Fibroblast of lung (primary cell): ENCODE data around the gene CIITA. TPM values are rescaled to one million over a fixed set of nuclear protein-coding genes. Genes with fewer than 3 reads are reported as not detected.

Source experiments
- DNase-seq, 2 donors: peaks; one replicate each; pipeline versions ENCODE4 v3.0.0 to v3.0.0-alpha.2; 2010; ENCODE audit warnings: low read depth in 2 of 2
- H2AFZ ChIP-seq: 2 replicates; pipeline ENCODE4 v1.5.1; 2012; ENCODE audit warnings: low read length, control low read depth, inconsistent platforms
- H3K27ac ChIP-seq: 2 replicates; pipeline ENCODE4 v1.5.1; 2011; ENCODE audit warnings: low read length, control low read depth; ENCODE audit not compliant: insufficient read depth
- H3K27me3 ChIP-seq: 2 replicates; pipeline ENCODE4 v1.5.1; 2011; ENCODE audit warnings: mild to moderate bottlenecking, low read length; ENCODE audit not compliant: control insufficient read depth, insufficient read depth
- H3K36me3 ChIP-seq: 2 replicates; pipeline ENCODE4 v1.5.1; 2011; ENCODE audit warnings: low read length; ENCODE audit not compliant: control insufficient read depth, insufficient read depth
- H3K4me1 ChIP-seq: 2 replicates; pipeline ENCODE4 v1.5.1; 2011; ENCODE audit warnings: low read length; ENCODE audit not compliant: control insufficient read depth, insufficient read depth; ENCODE audit errors: extremely low read depth
- H3K4me2 ChIP-seq: 2 replicates; pipeline ENCODE4 v1.5.1; 2011; ENCODE audit warnings: low read length, control low read depth; ENCODE audit not compliant: insufficient read depth; ENCODE audit errors: extremely low read depth
- H3K4me3 ChIP-seq, 4 experiments: fragments of 200-600 bp in 1 of 4; sonication (generic) in 1 of 4; replicated peaks in 1 of 4; 2 replicates each; pipeline ENCODE4 v1.5.1; 2011 to 2016; ENCODE audit warnings: low read length in 4 of 4, low read depth in 3 of 4, mild to moderate bottlenecking in 3 of 4, control low read depth in 2 of 4, inconsistent platforms in 1 of 4, mixed read lengths in 1 of 4; ENCODE audit not compliant: insufficient read depth in 1 of 4; ENCODE audit errors: control extremely low read depth in 1 of 4
- H3K79me2 ChIP-seq: 2 replicates; pipeline ENCODE4 v1.5.1; 2012; ENCODE audit warnings: mild to moderate bottlenecking, low read length, inconsistent platforms; ENCODE audit not compliant: control insufficient read depth, insufficient read depth
- H3K9ac ChIP-seq: 2 replicates; pipeline ENCODE4 v1.5.1; 2011; ENCODE audit warnings: mild to moderate bottlenecking, low read length, control low read depth; ENCODE audit not compliant: insufficient read depth
- H3K9me3 ChIP-seq: 2 replicates; pipeline ENCODE4 v1.5.1; 2012; ENCODE audit warnings: low read depth, low read length; ENCODE audit not compliant: control insufficient read depth, insufficient read depth
- H4K20me1 ChIP-seq: 2 replicates; pipeline ENCODE4 v1.5.1; 2011; ENCODE audit warnings: low read length; ENCODE audit not compliant: control insufficient read depth, insufficient read depth; ENCODE audit errors: extremely low read depth
- EZH2 ChIP-seq: IDR thresholded peaks from 2 replicates; pipeline ENCODE4 v1.5.1; 2012; ENCODE audit warnings: low read length, control low read depth, mild to moderate bottlenecking; ENCODE audit errors: missing control alignments
- polyA plus RNA-seq, 2 donors: library from polyadenylated mRNA; depleted of rRNA in 1 of 2; stranded (reverse) in 1 of 2; unstranded in 1 of 2; fragments of >200 nt; gene quantifications; 2 replicates each; pipeline ENCODE4 v1.2.1, GENCODE V29; 2011 to 2012; ENCODE audit warnings: missing spikeins in 1 of 2
- total RNA-seq: library from RNA; depleted of rRNA; stranded (reverse); fragments of >200 nt; gene quantifications from 2 replicates; pipeline ENCODE4 v1.2.1, GENCODE V29; 2014
- TF ChIP-seq, protein P1 (sequence below), 2 donors: IDR thresholded peaks in 1 of 2; conservative IDR thresholded peaks in 1 of 2; 1 replicate in 1 of 2; 2 replicates in 1 of 2; pipeline ENCODE4 v1.5.1; 2011 to 2012; ENCODE audit warnings: low read length in 2 of 2, control low read depth in 1 of 2, inconsistent platforms in 1 of 2, low read depth in 1 of 2, mild to moderate bottlenecking in 1 of 2

CIITA gene
- total and polyA plus RNA-seq, 2 donors (not counting 1 experiment from before 2014, with no cell fraction given) = 0.27 to 0.66 TPM

DNA sequence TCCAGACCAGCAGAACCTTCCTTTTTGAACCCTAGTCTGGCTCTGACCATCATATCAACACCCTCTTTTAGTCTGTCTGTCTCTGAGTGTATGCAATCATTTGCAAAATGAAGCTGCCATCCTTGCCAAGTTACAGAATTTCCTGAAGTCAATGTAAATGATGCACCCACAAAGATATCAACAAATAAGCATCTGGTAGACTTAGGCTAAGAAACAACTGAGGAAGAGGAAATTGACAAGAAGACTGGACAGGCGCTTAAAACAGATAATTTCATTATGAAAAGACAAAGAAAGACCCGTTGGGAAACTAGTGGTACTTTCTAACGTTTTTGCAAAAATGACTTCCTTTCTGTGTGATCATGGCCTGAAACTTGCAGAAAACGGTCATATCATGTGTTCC lies 24.7 kb upstream of the CIITA start:
- Histone ChIP-seq H3K4me1 (no peaks in the 10 kb centered on the region), H3K36me3 (no peaks in the 10 kb centered on the region), H3K27me3 (no peaks in the 10 kb centered on the region), H4K20me1 (no peaks in the 10 kb centered on the region), H3K9me3 (no peaks in the 10 kb centered on the region), H3K4me2 (no peak overlapping the region), H3K9ac (no peak overlapping the region), H3K79me2 (no peaks in the 10 kb centered on the region), H3K27ac (no peak overlapping the region), H2AFZ (no peak overlapping the region), H3K4me3 (no peak overlapping the region)
- no peak for DNase-seq
- no peak for TF ChIP-seq EZH2
- TF ChIP-seq, protein P1, sequence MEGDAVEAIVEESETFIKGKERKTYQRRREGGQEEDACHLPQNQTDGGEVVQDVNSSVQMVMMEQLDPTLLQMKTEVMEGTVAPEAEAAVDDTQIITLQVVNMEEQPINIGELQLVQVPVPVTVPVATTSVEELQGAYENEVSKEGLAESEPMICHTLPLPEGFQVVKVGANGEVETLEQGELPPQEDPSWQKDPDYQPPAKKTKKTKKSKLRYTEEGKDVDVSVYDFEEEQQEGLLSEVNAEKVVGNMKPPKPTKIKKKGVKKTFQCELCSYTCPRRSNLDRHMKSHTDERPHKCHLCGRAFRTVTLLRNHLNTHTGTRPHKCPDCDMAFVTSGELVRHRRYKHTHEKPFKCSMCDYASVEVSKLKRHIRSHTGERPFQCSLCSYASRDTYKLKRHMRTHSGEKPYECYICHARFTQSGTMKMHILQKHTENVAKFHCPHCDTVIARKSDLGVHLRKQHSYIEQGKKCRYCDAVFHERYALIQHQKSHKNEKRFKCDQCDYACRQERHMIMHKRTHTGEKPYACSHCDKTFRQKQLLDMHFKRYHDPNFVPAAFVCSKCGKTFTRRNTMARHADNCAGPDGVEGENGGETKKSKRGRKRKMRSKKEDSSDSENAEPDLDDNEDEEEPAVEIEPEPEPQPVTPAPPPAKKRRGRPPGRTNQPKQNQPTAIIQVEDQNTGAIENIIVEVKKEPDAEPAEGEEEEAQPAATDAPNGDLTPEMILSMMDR (conservative IDR thresholded peaks at IDR 0.05 in 1 of 2, IDR thresholded peaks at IDR 0.05 in 1 of 2; ENCODE audit: low read depth in 1 of 2, low read length in 2 of 2) = no peak

DNA sequence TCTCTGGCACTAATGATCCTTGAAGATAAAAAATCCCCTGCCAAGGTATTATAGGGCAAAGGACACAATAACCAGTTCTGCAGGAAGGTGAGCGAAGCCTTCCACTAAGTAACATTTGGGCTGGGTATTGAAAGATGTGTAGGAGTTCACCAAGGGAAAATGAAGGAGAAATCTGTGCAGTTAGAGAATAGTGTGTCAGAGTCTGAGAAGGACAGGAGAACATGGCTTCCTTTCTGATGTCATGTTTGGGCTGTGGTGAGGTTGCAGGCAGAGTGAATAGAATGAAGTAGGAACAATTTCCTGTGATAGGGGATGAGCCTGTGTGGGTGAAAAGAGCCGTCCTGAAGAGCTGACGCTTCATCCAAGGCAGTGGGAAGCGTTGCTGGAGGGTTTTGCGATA lies 24.1 kb upstream of the CIITA start:
- Histone ChIP-seq H3K36me3 (no peaks in the 10 kb centered on the region), H3K4me3 (no peak overlapping the region), H3K4me1 (no peaks in the 10 kb centered on the region), H4K20me1 (no peaks in the 10 kb centered on the region), H3K79me2 (no peaks in the 10 kb centered on the region), H2AFZ (no peak overlapping the region), H3K4me2 (no peak overlapping the region), H3K27me3 (no peaks in the 10 kb centered on the region), H3K9ac (no peak overlapping the region), H3K9me3 (no peaks in the 10 kb centered on the region), H3K27ac (no peak overlapping the region)
- TF ChIP-seq, protein P1 (conservative IDR thresholded peaks at IDR 0.05 in 1 of 2, IDR thresholded peaks at IDR 0.05 in 1 of 2; ENCODE audit: low read depth in 1 of 2, low read length in 2 of 2) = no peak
- TF ChIP-seq EZH2 = no peak
- DNase-seq = no peak

DNA sequence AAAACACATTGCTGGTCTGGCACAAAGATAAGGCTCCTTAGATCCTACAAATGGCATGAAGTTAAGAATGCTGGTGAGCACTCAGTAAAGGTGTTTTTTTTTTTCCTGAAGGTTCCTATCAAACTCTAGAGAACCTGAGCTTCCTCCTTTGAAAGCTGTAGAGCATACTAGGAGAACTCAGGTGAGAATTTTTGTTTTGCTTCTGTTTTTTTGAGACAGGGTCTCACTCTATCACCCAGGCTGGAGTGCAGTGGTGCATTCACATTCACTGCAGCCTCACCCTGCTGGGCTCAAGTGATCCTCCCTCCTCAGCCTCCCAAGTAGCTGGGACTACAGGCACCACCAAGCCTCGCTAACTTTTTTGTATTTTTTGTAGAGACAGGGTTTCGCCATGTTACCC lies 21.0 kb upstream of the CIITA start:
- DNase-seq = no peak
- no peak overlapping the region for H2AFZ ChIP-seq
- no peaks in the 10 kb centered on the region for H3K79me2 ChIP-seq
- no peak overlapping the region for H3K4me3 ChIP-seq
- no peak overlapping the region for H3K27ac ChIP-seq
- H4K20me1 ChIP-seq = no peaks in the 10 kb centered on the region
- H3K9me3 ChIP-seq = no peaks in the 10 kb centered on the region
- H3K9ac ChIP-seq = no peak overlapping the region
- H3K4me1 ChIP-seq = no peaks in the 10 kb centered on the region
- no peaks in the 10 kb centered on the region for H3K27me3 ChIP-seq
- no peak overlapping the region for H3K4me2 ChIP-seq
- H3K36me3 ChIP-seq = no peaks in the 10 kb centered on the region
- TF ChIP-seq, protein P1 (conservative IDR thresholded peaks at IDR 0.05 in 1 of 2, IDR thresholded peaks at IDR 0.05 in 1 of 2; ENCODE audit: low read depth in 1 of 2, low read length in 2 of 2) = no peak
- no peak for TF ChIP-seq EZH2
